ENCODE data around the gene NGF. TPM values are rescaled to one million over a fixed set of nuclear protein-coding genes. Genes with fewer than 3 reads are reported as not detected.
A peak's percentile ranks its signal among the peaks of the same experiment; 100 is the strongest.

Gene NGF
- total RNA-seq, 1 donor, result 20.2 TPM

DNA sequence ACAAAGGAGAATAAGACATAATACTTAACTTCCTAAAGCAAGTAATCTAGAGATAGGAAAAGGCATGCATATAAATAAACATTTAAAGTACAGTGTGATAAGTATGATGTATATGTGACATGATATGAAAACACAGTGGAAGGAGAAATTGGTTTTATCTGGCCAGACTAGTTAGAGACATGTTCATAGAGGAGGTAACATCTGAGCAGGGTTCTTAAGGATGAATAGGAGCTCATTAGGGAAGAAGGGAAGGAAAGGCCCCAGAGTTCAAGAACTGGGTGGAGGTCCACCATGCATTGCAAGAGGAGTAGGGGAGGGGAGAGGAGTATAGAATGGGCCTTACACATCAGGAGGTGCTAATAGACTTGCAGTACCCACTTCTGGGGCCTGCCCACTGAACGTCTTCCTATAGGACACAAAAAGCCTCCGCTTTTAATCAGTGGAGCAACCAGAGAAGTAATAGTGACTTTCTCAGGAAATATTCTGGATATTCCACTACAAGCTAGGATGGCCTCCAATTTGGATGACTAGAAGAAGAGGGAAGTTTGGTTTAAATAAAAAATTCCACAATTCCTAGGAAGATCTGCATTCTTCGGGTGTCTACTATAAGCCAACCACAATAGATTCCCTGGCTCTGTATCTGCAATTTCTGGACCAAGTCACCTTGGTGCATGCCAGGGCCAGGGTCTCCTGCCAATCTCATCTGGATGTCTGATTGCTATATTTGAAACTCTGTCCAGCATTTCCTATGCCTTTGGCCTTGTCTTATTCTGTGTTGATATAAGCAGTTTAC lies 41.9 kb downstream of the NGF start:
- DNase-seq (ENCODE audit: low read depth), result peak; percentile 81
- H3K4me3 ChIP-seq (ENCODE audit: low read depth, low read length), result no peak overlapping the region
- TF ChIP-seq, protein P1, sequence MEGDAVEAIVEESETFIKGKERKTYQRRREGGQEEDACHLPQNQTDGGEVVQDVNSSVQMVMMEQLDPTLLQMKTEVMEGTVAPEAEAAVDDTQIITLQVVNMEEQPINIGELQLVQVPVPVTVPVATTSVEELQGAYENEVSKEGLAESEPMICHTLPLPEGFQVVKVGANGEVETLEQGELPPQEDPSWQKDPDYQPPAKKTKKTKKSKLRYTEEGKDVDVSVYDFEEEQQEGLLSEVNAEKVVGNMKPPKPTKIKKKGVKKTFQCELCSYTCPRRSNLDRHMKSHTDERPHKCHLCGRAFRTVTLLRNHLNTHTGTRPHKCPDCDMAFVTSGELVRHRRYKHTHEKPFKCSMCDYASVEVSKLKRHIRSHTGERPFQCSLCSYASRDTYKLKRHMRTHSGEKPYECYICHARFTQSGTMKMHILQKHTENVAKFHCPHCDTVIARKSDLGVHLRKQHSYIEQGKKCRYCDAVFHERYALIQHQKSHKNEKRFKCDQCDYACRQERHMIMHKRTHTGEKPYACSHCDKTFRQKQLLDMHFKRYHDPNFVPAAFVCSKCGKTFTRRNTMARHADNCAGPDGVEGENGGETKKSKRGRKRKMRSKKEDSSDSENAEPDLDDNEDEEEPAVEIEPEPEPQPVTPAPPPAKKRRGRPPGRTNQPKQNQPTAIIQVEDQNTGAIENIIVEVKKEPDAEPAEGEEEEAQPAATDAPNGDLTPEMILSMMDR (IDR thresholded peaks at IDR 0.05; ENCODE audit: insufficient read depth, low read length), result no peak

DNA sequence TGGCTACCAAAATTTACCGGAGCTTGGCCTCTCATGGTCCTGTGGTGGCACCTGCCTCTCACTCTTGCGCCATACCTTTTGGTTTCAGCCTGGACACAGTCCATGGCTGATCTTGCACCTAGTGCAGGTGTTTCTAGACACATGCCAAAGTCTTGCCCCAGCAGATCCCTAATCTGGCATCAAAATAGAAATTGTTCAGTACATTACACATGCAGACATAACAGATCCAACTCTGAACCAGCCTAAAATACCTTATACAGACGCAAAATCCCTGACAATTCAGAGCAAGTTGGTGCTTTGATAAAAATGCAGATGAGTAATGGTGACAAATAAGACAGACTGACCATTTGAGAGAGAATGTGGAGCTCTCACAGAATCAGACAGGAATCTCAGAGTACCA lies 44.1 kb downstream of the NGF start:
- no peak overlapping the region for H3K4me3 ChIP-seq (ENCODE audit: low read depth, low read length)
- no peak for DNase-seq (ENCODE audit: low read depth)
- TF ChIP-seq, protein P1 (IDR thresholded peaks at IDR 0.05; ENCODE audit: insufficient read depth, low read length), result no peak

DNA sequence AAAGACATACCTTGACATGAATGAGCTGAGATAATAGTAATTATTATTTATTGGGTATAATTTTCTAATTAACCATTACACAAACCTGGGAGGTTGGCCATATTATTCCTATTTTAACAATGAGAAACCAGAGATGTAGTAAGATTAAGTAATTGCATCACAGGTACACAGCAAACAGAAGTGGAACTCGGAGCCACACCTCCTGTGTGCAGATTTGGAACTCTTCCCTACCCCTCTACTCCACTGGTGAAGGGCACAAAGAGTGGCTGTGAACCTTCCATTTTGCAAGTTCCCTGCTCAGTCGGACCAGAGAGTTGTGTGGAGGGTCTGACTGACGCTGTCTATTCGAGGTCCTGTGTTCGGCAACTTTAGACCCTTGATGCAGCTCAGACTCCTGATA lies 45.0 kb downstream of the NGF start:
- no peak overlapping the region for H3K4me3 ChIP-seq (ENCODE audit: low read depth, low read length)
- DNase-seq (ENCODE audit: low read depth), result no peak
- TF ChIP-seq, protein P1 (IDR thresholded peaks at IDR 0.05; ENCODE audit: insufficient read depth, low read length), result no peak

DNA sequence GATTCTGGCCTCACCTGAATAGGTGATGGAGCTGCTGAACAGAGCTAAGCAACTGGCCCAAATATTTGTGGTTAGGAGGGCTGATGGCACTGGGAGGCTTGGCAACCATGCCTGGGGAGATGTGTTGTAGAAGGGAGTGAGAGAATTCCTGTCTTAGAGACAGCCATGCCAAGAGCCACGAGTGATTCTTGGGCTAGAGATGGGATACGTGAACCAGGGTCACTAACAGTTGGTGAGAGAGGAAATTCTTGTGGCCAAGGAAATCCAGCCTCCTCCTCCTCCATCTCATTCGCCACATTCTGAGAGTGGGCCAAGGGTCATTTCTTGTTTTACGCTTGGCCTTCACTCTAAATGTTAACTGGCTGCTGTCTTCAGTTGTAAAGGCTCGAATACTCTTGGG lies 46.3 kb downstream of the NGF start:
- no peak for DNase-seq (ENCODE audit: low read depth)
- no peak overlapping the region for H3K4me3 ChIP-seq (ENCODE audit: low read depth, low read length)
- TF ChIP-seq, protein P1 (IDR thresholded peaks at IDR 0.05; ENCODE audit: insufficient read depth, low read length), result no peak

DNA sequence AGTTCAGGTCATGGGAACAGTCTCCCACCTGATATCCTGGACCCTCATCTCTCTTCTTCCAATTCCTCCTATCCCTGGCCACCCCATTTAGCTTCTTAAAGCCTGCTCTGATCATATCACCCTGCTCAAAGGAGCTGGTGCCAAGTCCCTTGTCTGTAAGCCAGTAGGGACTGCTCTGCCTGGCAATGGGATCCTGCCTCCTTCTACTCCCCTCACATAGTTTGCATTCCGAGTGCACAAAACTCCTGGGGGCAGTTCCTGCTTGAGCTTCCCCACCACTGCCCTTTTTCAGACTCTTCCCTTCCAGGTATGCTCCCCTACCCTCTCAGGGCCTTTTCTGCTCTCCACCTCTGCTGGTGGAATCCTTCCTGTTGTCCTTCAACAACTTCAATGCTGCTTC lies 48.1 kb downstream of the NGF start:
- no peak overlapping the region for H3K4me3 ChIP-seq (ENCODE audit: low read depth, low read length)
- TF ChIP-seq, protein P1 (IDR thresholded peaks at IDR 0.05; ENCODE audit: insufficient read depth, low read length), result no peak
- DNase-seq (ENCODE audit: low read depth), result no peak

DNA sequence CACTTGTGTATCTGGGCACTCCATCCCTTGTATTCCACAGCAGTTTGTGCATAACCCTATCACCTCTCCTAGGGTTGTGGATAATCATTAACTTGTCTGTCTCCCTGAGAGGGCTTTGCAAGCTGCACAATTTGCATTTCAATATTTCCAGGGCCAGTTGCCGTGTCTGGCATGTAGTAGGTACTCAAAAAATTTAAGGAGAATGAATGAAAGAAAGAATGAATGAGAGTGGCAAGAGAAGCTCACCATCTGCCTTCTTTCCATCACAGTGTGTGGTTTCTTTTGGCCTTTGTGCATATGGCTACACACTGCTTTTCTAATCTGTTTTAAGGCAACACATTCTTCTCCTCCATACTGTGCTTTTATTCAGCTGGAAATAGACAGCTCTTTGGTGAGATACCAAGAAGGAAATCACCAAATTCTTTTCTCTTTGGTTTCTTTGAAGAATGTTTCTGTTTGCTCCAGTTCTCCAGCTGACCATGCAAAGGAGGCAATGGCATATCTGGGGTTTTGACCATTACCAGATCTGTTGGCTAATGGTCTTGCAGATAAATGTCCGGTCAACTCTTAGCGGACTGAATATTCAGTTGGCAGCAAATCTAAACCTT lies 49.4 kb downstream of the NGF start:
- TF ChIP-seq, protein P1 (IDR thresholded peaks at IDR 0.05; ENCODE audit: insufficient read depth, low read length), result no peak
- no peak overlapping the region for H3K4me3 ChIP-seq (ENCODE audit: low read depth, low read length)
- DNase-seq (ENCODE audit: low read depth), result peak; percentile 87
